AG09309 (cell line): ENCODE results near the gene SLC38A3.

Experiments
- DNase-seq: peaks from one replicate; pipeline ENCODE4 v3.0.0-alpha.2; 2010; ENCODE audit warnings: low read depth
- H3K4me3 ChIP-seq: 2 replicates; pipeline ENCODE4 v1.5.1; 2011; ENCODE audit warnings: mild to moderate bottlenecking, low read depth, low read length, moderate library complexity; ENCODE audit not compliant: control insufficient read depth
- CTCF ChIP-seq: IDR thresholded peaks from 2 replicates; pipeline ENCODE4 v1.5.1; 2011; ENCODE audit warnings: mild to moderate bottlenecking, low read depth, low read length, inconsistent platforms; ENCODE audit not compliant: insufficient read depth, control insufficient read depth; ENCODE audit errors: missing control alignments

The SLC38A3 gene

GRCh38 chr3:50190936-50191660 is 14.0 kb upstream of the SLC38A3 start, which contains the start of gene GNAT1:
GNAT1 (plus strand) TSS chr3:50191610; CDS start chr3:50191726, 116 bp downstream.
- TF ChIP-seq CTCF: no peak
- DNase-seq: no peak
- H3K4me3 ChIP-seq: no peak within 1 kb of the TSS

- TF ChIP-seq CTCF: no peak
- no peak for DNase-seq
- no peak overlapping the region for H3K4me3 ChIP-seq
These were observed 12.9 kb upstream of the SLC38A3 start for GRCh38 chr3:50192124-50192523.

GRCh38 chr3:50192689-50193141 is 12.4 kb upstream of the SLC38A3 start:
- DNase-seq: no peak
- TF ChIP-seq CTCF: peak; percentile 92
- H3K4me3 ChIP-seq: no peak overlapping the region

GRCh38 chr3:50193286-50193685 is 11.8 kb upstream of the SLC38A3 start:
- H3K4me3 ChIP-seq: no peak overlapping the region
- no peak for TF ChIP-seq CTCF
- no peak for DNase-seq

- TF ChIP-seq CTCF: no peak
- no peak overlapping the region for H3K4me3 ChIP-seq
- DNase-seq: no peak
These were observed 11.3 kb upstream of the SLC38A3 start for GRCh38 chr3:50193746-50194127.

GRCh38 chr3:50194128-50194902 is 10.8 kb upstream of the SLC38A3 start:
- TF ChIP-seq CTCF: peak; percentile 75
- no peak for DNase-seq
- no peak overlapping the region for H3K4me3 ChIP-seq
